HepG2 (cell line): ENCODE data around the gene RILPL1. TPM values are rescaled to one million over a fixed set of nuclear protein-coding genes. Genes with fewer than 3 reads are reported as not detected.

Experiments
- ARID2 ChIP-seq: sonication (generic); formaldehyde crosslinking; IDR thresholded peaks from 2 replicates; pipeline ENCODE4 v1.8.1; 2022; ENCODE audit warnings: mild to moderate bottlenecking, missing genetic modification reagents, borderline replicate concordance
- ARNTL ChIP-seq: sonication (generic); formaldehyde crosslinking; IDR thresholded peaks from 2 replicates; pipeline ENCODE4 v1.4.0; 2020; ENCODE audit warnings: mild to moderate bottlenecking, missing genetic modification reagents
- ATRX ChIP-seq: sonication (generic); formaldehyde crosslinking; IDR thresholded peaks from 2 replicates; pipeline ENCODE4 v1.4.0; 2020; ENCODE audit warnings: missing genetic modification reagents, borderline replicate concordance
- CCDC6 ChIP-seq: sonication (generic); formaldehyde crosslinking; IDR thresholded peaks from 2 replicates; pipeline ENCODE4 v1.8.1; 2022; ENCODE audit warnings: mild to moderate bottlenecking, missing genetic modification reagents, moderate library complexity
- HOXA5 ChIP-seq: sonication (generic); formaldehyde crosslinking; IDR thresholded peaks from 2 replicates; pipeline ENCODE4 v1.4.0; 2020; ENCODE audit warnings: missing genetic modification reagents
- NR2F2 ChIP-seq: IDR thresholded peaks from 2 replicates; pipeline ENCODE4 v1.6.1; 2012; ENCODE audit warnings: low read depth, inconsistent platforms, borderline replicate concordance
- RARG ChIP-seq: sonication (generic); formaldehyde crosslinking; IDR thresholded peaks from 2 replicates; pipeline ENCODE4 v1.4.0; 2020; ENCODE audit warnings: low read depth, mild to moderate bottlenecking, missing genetic modification reagents
- RNF2 ChIP-seq: fragments of 450-650 bp; conservative IDR thresholded peaks from 2 replicates; pipeline ENCODE4 v1.6.1; 2016; ENCODE audit warnings: low read depth
- ZFAT ChIP-seq: sonication (generic); formaldehyde crosslinking; conservative IDR thresholded peaks from 2 replicates; pipeline ENCODE4 v1.8.1; 2023; ENCODE audit warnings: missing genetic modification reagents, inconsistent platforms
- ZNF296 ChIP-seq: sonication (generic); formaldehyde crosslinking; conservative IDR thresholded peaks from 2 replicates; pipeline ENCODE4 v1.5.0; 2020; ENCODE audit warnings: mild to moderate bottlenecking, missing genetic modification reagents
- polyA plus RNA-seq, 8 experiments: library from polyadenylated mRNA; depleted of rRNA in 3 of 8; stranded (reverse) in 7 of 8; unstranded in 1 of 8; fragments of >200 nt; fragmentation: Illumina TruSeq in 4 of 8; extraction: Trizol in 4 of 8; gene quantifications; 2 replicates each; pipeline versions ENCODE4 v1.2.1 to v1.2.3, GENCODE V29; 2011 to 2016; ENCODE audit warnings: low read depth in 4 of 8, missing spikeins in 1 of 8, mixed read lengths in 1 of 8; ENCODE audit not compliant: insufficient read depth in 1 of 8
- total RNA-seq, 5 experiments: library from RNA; depleted of rRNA; stranded (reverse); fragments of >200 nt; fragmentation: Illumina TruSeq; extraction: Trizol; gene quantifications; 2 replicates each; pipeline ENCODE4 v1.2.3, GENCODE V29; 2016; ENCODE audit warnings: low read depth in 1 of 5
- TF ChIP-seq, protein P1 (sequence below), 2 experiments: fragments of 450-650 bp in 1 of 2; sonication (generic) in 1 of 2; formaldehyde crosslinking in 1 of 2; IDR thresholded peaks; 2 replicates each; pipeline versions ENCODE4 v1.6.1 to v1.8.0; 2016 to 2022; ENCODE audit warnings: antibody characterized with exemption in 1 of 2, mild to moderate bottlenecking in 1 of 2, missing genetic modification reagents in 1 of 2
- TF ChIP-seq, protein P2 (sequence below): sonication (generic); formaldehyde crosslinking; IDR thresholded peaks from 2 replicates; pipeline ENCODE4 v1.5.1; 2020; ENCODE audit warnings: mild to moderate bottlenecking, missing genetic modification reagents, borderline replicate concordance

RILPL1 gene
- total and polyA plus RNA-seq, 2 of the 13 experiments (the other 11 are each of a cell fraction or from before 2014, with no cell fraction given): 5.8 to 28.4 TPM

DNA sequence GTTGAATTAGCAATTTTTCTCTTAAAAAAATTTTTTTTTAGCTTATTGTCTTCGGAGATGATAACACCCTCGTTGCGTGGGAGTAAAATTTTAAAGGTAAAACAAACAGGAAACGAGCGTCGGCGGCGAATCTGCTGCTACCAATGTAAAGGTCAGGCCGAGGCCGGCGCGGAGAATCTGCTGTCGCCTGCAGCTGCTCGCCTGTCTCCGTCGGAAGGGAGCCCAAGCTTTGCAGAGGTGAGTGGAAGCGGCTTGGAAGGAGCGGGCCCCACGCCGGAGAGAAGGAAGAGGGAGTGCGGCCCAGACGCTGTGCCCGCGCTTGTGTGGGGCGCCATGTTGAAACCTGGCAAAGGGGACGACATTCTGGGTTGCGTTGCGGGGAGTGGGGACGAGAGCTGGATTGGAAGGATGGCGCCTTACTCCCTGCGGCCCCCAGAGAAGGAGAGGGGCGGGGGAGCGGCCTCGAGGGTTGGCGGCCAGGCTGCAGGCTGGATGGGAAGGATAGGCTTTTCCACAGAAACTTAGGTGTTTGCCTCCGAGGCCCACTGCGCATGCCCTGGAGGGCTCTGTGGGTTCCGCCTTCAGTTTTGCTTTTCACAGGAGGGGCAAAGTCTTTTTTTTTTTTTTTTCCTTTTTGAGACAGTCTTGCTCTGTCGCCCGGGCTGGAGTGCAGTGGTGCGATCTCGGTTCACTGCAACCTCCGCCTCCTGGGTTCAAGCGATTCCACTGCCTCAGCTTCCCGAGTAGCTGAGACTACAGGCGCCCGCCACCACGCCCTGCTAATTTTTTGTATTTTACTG is 75.3 kb downstream of the RILPL1 start, which contains the start of gene SNRNP35 (continued):
- TF ChIP-seq ZFAT (peak; percentile 100), ATRX (CRISPR knock-in tag) (no peak), RNF2 (no peak), ARID2 (CRISPR knock-in tag) (no peak), CCDC6 (CRISPR knock-in tag) (peak; percentile 64; the same call in 1 of the 2 replicates), ARNTL (peak; percentile 61), ZNF296 (no peak), RARG (no peak), HOXA5 (CRISPR knock-in tag) (peak; percentile 62; the same call in 1 of the 2 replicates), NR2F2 (no peak; the same call in 1 of the 2 replicates)
- TF ChIP-seq, protein P1, sequence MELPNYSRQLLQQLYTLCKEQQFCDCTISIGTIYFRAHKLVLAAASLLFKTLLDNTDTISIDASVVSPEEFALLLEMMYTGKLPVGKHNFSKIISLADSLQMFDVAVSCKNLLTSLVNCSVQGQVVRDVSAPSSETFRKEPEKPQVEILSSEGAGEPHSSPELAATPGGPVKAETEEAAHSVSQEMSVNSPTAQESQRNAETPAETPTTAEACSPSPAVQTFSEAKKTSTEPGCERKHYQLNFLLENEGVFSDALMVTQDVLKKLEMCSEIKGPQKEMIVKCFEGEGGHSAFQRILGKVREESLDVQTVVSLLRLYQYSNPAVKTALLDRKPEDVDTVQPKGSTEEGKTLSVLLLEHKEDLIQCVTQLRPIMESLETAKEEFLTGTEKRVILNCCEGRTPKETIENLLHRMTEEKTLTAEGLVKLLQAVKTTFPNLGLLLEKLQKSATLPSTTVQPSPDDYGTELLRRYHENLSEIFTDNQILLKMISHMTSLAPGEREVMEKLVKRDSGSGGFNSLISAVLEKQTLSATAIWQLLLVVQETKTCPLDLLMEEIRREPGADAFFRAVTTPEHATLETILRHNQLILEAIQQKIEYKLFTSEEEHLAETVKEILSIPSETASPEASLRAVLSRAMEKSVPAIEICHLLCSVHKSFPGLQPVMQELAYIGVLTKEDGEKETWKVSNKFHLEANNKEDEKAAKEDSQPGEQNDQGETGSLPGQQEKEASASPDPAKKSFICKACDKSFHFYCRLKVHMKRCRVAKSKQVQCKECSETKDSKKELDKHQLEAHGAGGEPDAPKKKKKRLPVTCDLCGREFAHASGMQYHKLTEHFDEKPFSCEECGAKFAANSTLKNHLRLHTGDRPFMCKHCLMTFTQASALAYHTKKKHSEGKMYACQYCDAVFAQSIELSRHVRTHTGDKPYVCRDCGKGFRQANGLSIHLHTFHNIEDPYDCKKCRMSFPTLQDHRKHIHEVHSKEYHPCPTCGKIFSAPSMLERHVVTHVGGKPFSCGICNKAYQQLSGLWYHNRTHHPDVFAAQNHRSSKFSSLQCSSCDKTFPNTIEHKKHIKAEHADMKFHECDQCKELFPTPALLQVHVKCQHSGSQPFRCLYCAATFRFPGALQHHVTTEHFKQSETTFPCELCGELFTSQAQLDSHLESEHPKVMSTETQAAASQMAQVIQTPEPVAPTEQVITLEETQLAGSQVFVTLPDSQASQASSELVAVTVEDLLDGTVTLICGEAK (IDR thresholded peaks at IDR 0.05): no peak
- TF ChIP-seq, protein P1 (CRISPR knock-in tag; IDR thresholded peaks at IDR 0.05): peak; percentile 91
- TF ChIP-seq, protein P2, sequence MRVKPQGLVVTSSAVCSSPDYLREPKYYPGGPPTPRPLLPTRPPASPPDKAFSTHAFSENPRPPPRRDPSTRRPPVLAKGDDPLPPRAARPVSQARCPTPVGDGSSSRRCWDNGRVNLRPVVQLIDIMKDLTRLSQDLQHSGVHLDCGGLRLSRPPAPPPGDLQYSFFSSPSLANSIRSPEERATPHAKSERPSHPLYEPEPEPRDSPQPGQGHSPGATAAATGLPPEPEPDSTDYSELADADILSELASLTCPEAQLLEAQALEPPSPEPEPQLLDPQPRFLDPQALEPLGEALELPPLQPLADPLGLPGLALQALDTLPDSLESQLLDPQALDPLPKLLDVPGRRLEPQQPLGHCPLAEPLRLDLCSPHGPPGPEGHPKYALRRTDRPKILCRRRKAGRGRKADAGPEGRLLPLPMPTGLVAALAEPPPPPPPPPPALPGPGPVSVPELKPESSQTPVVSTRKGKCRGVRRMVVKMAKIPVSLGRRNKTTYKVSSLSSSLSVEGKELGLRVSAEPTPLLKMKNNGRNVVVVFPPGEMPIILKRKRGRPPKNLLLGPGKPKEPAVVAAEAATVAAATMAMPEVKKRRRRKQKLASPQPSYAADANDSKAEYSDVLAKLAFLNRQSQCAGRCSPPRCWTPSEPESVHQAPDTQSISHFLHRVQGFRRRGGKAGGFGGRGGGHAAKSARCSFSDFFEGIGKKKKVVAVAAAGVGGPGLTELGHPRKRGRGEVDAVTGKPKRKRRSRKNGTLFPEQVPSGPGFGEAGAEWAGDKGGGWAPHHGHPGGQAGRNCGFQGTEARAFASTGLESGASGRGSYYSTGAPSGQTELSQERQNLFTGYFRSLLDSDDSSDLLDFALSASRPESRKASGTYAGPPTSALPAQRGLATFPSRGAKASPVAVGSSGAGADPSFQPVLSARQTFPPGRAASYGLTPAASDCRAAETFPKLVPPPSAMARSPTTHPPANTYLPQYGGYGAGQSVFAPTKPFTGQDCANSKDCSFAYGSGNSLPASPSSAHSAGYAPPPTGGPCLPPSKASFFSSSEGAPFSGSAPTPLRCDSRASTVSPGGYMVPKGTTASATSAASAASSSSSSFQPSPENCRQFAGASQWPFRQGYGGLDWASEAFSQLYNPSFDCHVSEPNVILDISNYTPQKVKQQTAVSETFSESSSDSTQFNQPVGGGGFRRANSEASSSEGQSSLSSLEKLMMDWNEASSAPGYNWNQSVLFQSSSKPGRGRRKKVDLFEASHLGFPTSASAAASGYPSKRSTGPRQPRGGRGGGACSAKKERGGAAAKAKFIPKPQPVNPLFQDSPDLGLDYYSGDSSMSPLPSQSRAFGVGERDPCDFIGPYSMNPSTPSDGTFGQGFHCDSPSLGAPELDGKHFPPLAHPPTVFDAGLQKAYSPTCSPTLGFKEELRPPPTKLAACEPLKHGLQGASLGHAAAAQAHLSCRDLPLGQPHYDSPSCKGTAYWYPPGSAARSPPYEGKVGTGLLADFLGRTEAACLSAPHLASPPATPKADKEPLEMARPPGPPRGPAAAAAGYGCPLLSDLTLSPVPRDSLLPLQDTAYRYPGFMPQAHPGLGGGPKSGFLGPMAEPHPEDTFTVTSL (CRISPR knock-in tag): peak; percentile 50; the same call in 1 of the 2 replicates
